ENCODE measurements around the gene CTNNBIP1.
A peak's percentile ranks its signal among the peaks of the same experiment; 100 is the strongest.

The CTNNBIP1 gene

DNA sequence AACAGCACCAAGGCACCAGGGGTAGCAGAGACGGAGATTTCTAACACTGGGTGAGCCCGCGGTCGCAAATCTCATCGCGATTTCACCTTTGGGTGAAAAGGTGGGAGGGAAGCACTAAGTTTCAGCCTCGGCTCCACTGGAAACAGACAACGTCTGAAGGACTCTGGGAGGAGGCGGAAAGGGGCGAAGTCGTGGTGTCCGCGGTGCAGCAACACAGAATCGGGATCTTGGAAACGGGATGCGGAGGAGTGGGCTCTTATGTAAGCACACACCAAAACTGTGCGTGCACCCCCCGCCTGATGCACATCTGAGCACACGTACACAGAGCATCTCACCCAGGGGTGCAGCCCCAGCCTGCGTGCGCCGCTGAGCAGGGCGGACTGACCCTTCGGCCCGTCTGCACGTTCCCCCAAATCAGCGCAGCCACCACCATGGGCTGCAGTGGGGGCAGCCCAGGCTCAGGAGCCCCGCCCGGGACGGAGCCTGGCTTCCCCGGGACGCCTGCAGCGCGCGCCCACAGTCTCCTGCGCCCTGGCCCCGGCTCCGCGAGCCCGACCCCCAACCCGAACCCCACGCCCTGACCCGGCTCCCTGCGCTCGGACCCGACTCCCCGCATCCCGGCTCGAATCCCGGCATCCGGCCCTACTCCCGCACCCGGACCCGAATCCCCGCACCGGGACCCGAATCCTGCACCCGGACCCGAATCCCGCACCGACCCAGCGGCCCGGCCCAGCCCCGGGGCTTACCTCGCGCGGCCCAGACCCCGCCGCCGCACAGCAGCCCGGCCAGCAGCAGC lies 87.0 kb downstream of the CTNNBIP1 start:
- DNase-seq (ENCODE audit: low read depth, low spot score): no peak
- Histone ChIP-seq H3K4me1 (ENCODE audit: control insufficient read depth, insufficient read depth, low read length) (peaks cover 7% of the 10 kb centered on the region), H3K9me3 (ENCODE audit: control insufficient read depth, insufficient read depth, low read length) (no peaks in the 10 kb centered on the region), H3K4me3 (ENCODE audit: low read length) (peak overlapping the region; percentile 91), H3K27ac (ENCODE audit: low read length) (no peak overlapping the region), H3K27me3 (ENCODE audit: control insufficient read depth, insufficient read depth, low read length) (peaks cover 6% of the 10 kb centered on the region; the same call in 1 of the 2 replicates), H3K36me3 (ENCODE audit: control insufficient read depth, insufficient read depth, low read length) (no peaks in the 10 kb centered on the region)
- WGBS (ENCODE audit: insufficient coverage, insufficient read length): no CpG with 5 or more reads among the region's 71 CpGs

DNA sequence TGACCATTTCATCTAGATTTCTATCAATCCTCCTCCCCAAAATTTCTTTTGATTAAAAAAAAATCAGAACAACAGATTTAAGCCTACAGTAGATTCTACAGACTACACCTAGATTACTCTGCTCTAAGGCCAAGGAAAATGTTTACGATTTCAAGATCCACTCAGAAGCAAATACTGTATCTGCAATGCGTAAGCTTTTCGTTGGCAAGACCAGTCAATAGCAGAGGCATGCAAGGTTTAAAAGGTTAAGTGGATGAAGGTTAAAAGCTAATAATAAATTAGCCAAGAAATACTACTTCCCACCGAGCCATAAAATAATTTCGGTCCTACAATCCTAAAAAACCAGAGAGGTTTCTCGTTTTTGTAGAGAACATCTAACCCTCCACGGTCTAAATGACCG lies 87.6 kb downstream of the CTNNBIP1 start:
- H3K27ac ChIP-seq (ENCODE audit: low read length): no peak overlapping the region
- WGBS (ENCODE audit: insufficient coverage, insufficient read length): no CpG with 5 or more reads among the region's 8 CpGs
- H3K27me3 ChIP-seq (ENCODE audit: control insufficient read depth, insufficient read depth, low read length): peaks cover 6% of the 10 kb centered on the region; the same call in 1 of the 2 replicates
- peak overlapping the region; percentile 91; the same call in 1 of the 2 replicates for H3K4me3 ChIP-seq (ENCODE audit: low read length)
- DNase-seq (ENCODE audit: low read depth, low spot score): no peak
- H3K36me3 ChIP-seq (ENCODE audit: control insufficient read depth, insufficient read depth, low read length): no peaks in the 10 kb centered on the region
- peaks cover 7% of the 10 kb centered on the region for H3K4me1 ChIP-seq (ENCODE audit: control insufficient read depth, insufficient read depth, low read length)
- no peaks in the 10 kb centered on the region for H3K9me3 ChIP-seq (ENCODE audit: control insufficient read depth, insufficient read depth, low read length)

DNA sequence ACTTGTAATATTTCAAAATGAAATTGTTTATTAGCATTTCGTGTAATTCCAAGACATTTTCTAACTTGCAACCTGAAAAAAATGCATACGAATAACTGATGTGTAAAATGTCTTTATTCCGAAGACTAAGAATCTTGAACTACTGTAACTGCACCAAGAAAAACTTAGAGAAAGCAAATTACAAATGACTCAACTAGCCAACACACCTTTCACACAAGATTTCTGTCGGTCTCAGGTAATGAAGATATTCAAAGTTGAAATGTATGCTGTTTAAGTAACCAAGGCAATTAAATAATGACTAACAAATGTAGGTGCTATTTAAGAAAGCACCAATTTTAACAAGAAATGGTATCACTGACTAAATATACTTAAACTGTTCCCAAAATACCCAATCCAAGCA lies 88.4 kb downstream of the CTNNBIP1 start:
- Histone ChIP-seq H3K4me3 (ENCODE audit: low read length) (no peak overlapping the region), H3K27ac (ENCODE audit: low read length) (no peak overlapping the region), H3K9me3 (ENCODE audit: control insufficient read depth, insufficient read depth, low read length) (no peaks in the 10 kb centered on the region), H3K36me3 (ENCODE audit: control insufficient read depth, insufficient read depth, low read length) (no peaks in the 10 kb centered on the region), H3K27me3 (ENCODE audit: control insufficient read depth, insufficient read depth, low read length) (peaks cover 6% of the 10 kb centered on the region; the same call in 1 of the 2 replicates), H3K4me1 (ENCODE audit: control insufficient read depth, insufficient read depth, low read length) (peaks cover 9% of the 10 kb centered on the region)
- DNase-seq (ENCODE audit: low read depth, low spot score): no peak
- WGBS (ENCODE audit: insufficient coverage, insufficient read length): no CpG with 5 or more reads among the region's 4 CpGs

DNA sequence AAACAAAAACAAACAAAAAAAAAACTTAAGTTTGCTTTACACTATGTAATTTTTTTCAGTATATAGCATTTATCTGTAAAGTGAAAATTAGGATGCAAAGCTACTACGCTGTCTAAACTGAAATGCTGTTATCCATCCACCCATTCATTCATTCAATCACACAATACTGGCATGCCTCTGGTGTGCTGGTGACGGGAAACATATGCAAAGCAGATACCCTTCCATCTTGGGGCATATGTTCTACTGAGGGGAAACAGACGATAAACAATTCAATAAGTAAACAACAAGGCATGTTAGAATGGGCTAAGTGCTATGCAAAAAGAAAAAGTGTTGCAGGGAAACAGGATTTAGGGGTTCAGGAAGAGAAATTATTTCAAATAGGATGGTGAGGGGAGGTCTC lies 89.5 kb downstream of the CTNNBIP1 start:
- Histone ChIP-seq H3K4me1 (ENCODE audit: control insufficient read depth, insufficient read depth, low read length) (peaks cover 8% of the 10 kb centered on the region), H3K9me3 (ENCODE audit: control insufficient read depth, insufficient read depth, low read length) (no peaks in the 10 kb centered on the region), H3K4me3 (ENCODE audit: low read length) (no peak overlapping the region), H3K27me3 (ENCODE audit: control insufficient read depth, insufficient read depth, low read length) (peaks cover 6% of the 10 kb centered on the region; the same call in 1 of the 2 replicates), H3K27ac (ENCODE audit: low read length) (no peak overlapping the region), H3K36me3 (ENCODE audit: control insufficient read depth, insufficient read depth, low read length) (no peaks in the 10 kb centered on the region)
- DNase-seq (ENCODE audit: low read depth, low spot score): no peak
- WGBS (ENCODE audit: insufficient coverage, insufficient read length): no CpG with 5 or more reads among the region's 3 CpGs

DNA sequence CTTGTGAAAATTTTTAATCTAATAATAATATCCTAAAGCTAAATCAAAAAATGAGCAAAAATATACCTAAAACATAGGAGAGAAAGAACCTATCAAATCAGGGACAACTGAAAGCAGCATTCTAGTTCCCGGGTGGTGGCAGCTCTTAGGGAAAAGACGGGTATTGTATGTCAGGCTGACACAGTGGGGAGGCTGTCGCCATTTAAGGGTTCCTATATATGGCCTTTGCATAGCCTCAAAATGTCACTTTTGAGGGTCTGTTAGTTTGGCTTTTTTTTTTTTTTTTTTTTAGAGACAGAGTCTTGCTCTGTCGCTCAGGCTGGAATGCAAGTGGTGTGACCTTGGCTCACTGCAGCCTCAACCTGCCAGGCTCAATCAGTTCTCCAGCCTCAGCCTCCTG lies 92.3 kb downstream of the CTNNBIP1 start:
- no peaks in the 10 kb centered on the region for H3K36me3 ChIP-seq (ENCODE audit: control insufficient read depth, insufficient read depth, low read length)
- no peaks in the 10 kb centered on the region for H3K9me3 ChIP-seq (ENCODE audit: control insufficient read depth, insufficient read depth, low read length)
- WGBS (ENCODE audit: insufficient coverage, insufficient read length): no CpG with 5 or more reads among the region's 4 CpGs
- H3K27me3 ChIP-seq (ENCODE audit: control insufficient read depth, insufficient read depth, low read length): no peaks in the 10 kb centered on the region
- DNase-seq (ENCODE audit: low read depth, low spot score): no peak
- H3K4me3 ChIP-seq (ENCODE audit: low read length): no peak overlapping the region
- peaks cover 2% of the 10 kb centered on the region for H3K4me1 ChIP-seq (ENCODE audit: control insufficient read depth, insufficient read depth, low read length)
- no peak overlapping the region for H3K27ac ChIP-seq (ENCODE audit: low read length)

DNA sequence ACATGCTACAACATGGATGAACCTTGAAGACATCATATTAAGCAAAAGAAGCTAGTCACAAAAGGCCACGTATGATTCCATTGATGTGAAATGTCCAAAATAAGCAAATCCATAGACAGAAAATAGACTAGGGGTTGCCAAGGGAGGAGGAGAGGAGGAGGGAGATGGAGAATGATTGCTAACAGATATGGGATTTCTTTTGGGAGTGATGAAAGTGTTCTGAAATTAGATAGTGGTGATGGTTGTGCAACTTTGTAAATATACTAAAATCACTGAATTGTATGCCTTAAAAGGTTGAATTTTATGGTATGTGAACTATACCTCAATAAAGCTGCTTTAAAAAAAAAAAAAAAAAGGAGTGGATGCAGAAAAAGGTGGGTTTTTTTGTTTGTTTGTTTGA lies 93.9 kb downstream of the CTNNBIP1 start:
- Histone ChIP-seq H3K4me3 (ENCODE audit: low read length) (no peak overlapping the region), H3K27me3 (ENCODE audit: control insufficient read depth, insufficient read depth, low read length) (no peaks in the 10 kb centered on the region), H3K4me1 (ENCODE audit: control insufficient read depth, insufficient read depth, low read length) (peaks cover 2% of the 10 kb centered on the region), H3K9me3 (ENCODE audit: control insufficient read depth, insufficient read depth, low read length) (no peaks in the 10 kb centered on the region), H3K36me3 (ENCODE audit: control insufficient read depth, insufficient read depth, low read length) (no peaks in the 10 kb centered on the region), H3K27ac (ENCODE audit: low read length) (no peak overlapping the region)
- no CpG with 5 or more reads among the region's 1 CpG for WGBS (ENCODE audit: insufficient coverage, insufficient read length)
- no peak for DNase-seq (ENCODE audit: low read depth, low spot score)

DNA sequence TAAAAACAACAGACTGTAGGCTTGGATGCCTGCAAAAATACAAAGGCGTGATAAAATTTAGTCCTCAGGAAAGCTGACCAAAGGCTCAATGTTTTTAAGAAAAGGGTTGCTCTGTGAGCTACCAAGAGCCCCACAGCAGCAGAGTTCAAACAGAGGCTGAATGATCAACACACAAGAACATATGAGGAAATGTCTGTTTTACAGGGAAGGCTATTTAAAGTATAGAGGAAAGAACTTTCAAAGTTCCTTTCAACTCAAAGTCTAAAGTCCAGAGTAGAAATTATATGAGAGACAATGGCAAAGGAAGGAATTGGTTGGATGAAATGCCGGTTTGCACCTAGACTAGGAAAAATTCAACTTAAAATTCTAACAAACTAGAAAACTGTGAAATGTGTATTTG lies 94.9 kb downstream of the CTNNBIP1 start:
- Histone ChIP-seq H3K9me3 (ENCODE audit: control insufficient read depth, insufficient read depth, low read length) (no peaks in the 10 kb centered on the region), H3K4me3 (ENCODE audit: low read length) (no peak overlapping the region), H3K36me3 (ENCODE audit: control insufficient read depth, insufficient read depth, low read length) (no peaks in the 10 kb centered on the region), H3K27ac (ENCODE audit: low read length) (no peak overlapping the region), H3K27me3 (ENCODE audit: control insufficient read depth, insufficient read depth, low read length) (no peaks in the 10 kb centered on the region), H3K4me1 (ENCODE audit: control insufficient read depth, insufficient read depth, low read length) (peaks cover 2% of the 10 kb centered on the region)
- WGBS (ENCODE audit: insufficient coverage, insufficient read length): no CpG with 5 or more reads among the region's 2 CpGs
- DNase-seq (ENCODE audit: low read depth, low spot score): no peak

DNA sequence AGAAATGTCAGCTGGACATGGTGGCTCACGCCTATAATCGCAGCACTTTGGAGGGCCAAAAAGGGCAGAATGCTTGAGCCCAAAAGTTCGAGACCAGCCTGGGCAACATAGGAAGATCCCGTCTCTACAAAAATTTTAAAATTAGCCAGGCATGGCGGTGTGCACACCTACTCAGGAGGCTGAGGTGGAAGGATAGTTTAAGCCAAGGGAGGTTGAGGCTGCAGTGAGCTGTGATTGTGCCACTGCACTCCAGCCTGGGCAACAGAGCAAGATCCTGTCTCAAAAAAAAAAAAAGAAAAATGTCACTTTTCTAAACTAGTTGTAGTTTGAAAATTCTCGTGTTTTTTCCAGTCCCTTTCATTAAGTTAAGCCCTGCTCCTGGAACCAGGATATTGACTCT lies 95.5 kb downstream of the CTNNBIP1 start:
- DNase-seq (ENCODE audit: low read depth, low spot score): no peak
- H3K9me3 ChIP-seq (ENCODE audit: control insufficient read depth, insufficient read depth, low read length): no peaks in the 10 kb centered on the region
- WGBS (ENCODE audit: insufficient coverage, insufficient read length): no CpG with 5 or more reads among the region's 6 CpGs
- H3K27ac ChIP-seq (ENCODE audit: low read length): no peak overlapping the region
- H3K27me3 ChIP-seq (ENCODE audit: control insufficient read depth, insufficient read depth, low read length): no peaks in the 10 kb centered on the region
- peaks cover 2% of the 10 kb centered on the region for H3K4me1 ChIP-seq (ENCODE audit: control insufficient read depth, insufficient read depth, low read length)
- H3K4me3 ChIP-seq (ENCODE audit: low read length): no peak overlapping the region
- no peaks in the 10 kb centered on the region for H3K36me3 ChIP-seq (ENCODE audit: control insufficient read depth, insufficient read depth, low read length)

DNA sequence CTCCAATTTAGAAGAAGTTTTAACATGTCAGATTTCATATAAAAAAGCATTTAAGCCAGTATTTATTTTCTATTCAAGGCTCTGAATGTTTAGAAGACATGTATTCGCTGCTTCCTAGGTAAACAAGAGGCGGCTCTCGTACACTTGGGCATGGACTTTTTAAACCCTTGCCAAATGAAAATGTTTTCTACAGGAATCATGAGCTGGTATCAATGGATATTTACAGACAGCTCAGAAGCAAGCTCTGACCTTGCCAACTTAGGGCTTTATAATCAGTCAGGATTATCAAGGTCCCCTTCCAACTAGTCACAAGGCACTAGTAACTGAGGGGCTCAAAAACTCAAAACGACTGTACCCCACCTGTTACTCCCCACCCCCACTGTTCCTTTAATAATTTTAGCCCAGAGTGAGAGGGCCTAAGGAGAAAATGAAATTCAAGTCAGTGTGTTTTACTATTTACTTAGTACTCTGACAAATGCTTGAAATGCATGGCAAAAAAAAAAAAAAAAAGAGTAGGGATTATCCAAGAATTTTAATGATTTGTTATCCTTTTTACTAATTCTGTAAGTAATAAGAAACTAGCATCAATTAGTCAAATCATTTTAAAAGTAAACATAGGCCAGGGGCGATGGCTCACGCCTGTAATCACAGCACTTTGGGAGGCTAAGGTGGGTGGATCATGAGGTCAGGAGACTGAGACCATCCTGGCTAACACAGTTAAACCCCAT lies 98.7 kb downstream of the CTNNBIP1 start:
- Histone ChIP-seq H3K27ac (ENCODE audit: low read length) (no peak overlapping the region), H3K4me3 (ENCODE audit: low read length) (no peak overlapping the region), H3K9me3 (ENCODE audit: control insufficient read depth, insufficient read depth, low read length) (no peaks in the 10 kb centered on the region), H3K4me1 (ENCODE audit: control insufficient read depth, insufficient read depth, low read length) (peaks cover 3% of the 10 kb centered on the region; the same call in 1 of the 2 replicates), H3K27me3 (ENCODE audit: control insufficient read depth, insufficient read depth, low read length) (no peaks in the 10 kb centered on the region), H3K36me3 (ENCODE audit: control insufficient read depth, insufficient read depth, low read length) (no peaks in the 10 kb centered on the region)
- DNase-seq (ENCODE audit: low read depth, low spot score): no peak
- WGBS (ENCODE audit: insufficient coverage, insufficient read length): no CpG with 5 or more reads among the region's 6 CpGs

DNA sequence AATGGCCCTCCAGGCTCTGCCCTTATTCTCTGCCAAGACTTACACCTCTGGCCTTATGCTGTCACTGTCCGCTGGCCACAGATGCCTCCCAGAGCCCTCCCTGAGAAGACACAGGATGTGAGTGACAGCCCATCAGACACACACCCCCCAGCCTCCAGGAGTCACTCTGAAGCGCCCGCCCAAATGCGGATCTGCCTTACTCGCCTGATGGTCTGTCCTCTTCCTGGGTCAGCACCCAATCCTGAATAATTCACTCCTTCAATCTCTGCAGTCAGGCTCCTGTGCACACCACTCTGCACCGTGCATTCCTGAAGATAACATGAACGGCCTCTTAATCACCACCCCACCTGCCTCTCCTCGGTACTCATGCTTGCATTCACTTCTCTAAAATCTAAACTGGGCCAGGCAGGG lies 101.0 kb downstream of the CTNNBIP1 start:
- no peak overlapping the region for H3K27ac ChIP-seq (ENCODE audit: low read length)
- no peaks in the 10 kb centered on the region for H3K9me3 ChIP-seq (ENCODE audit: control insufficient read depth, insufficient read depth, low read length)
- H3K4me1 ChIP-seq (ENCODE audit: control insufficient read depth, insufficient read depth, low read length): peaks cover 3% of the 10 kb centered on the region; the same call in 1 of the 2 replicates
- H3K36me3 ChIP-seq (ENCODE audit: control insufficient read depth, insufficient read depth, low read length): no peaks in the 10 kb centered on the region
- no peak for DNase-seq (ENCODE audit: low read depth, low spot score)
- WGBS (ENCODE audit: insufficient coverage, insufficient read length): no CpG with 5 or more reads among the region's 8 CpGs
- no peak overlapping the region for H3K4me3 ChIP-seq (ENCODE audit: low read length)
- no peaks in the 10 kb centered on the region for H3K27me3 ChIP-seq (ENCODE audit: control insufficient read depth, insufficient read depth, low read length)

Measured in iPS DF 6.9 (cell line).